GM12891 (cell line): Measurements from ENCODE around the gene FTMT.

Experiments
- POLR2A ChIP-seq: IDR thresholded peaks from 2 replicates; pipeline ENCODE4 v1.6.1; 2011; ENCODE audit warnings: low read depth, low read length, control low read depth
- POLR2AphosphoS5 ChIP-seq: IDR thresholded peaks from 2 replicates; pipeline ENCODE4 v1.6.1; 2011; ENCODE audit warnings: low read depth, low read length, control low read depth
- SPI1 ChIP-seq: IDR thresholded peaks from 2 replicates; pipeline ENCODE4 v1.6.1; 2011; ENCODE audit warnings: low read depth, low read length, control low read depth
- TAF1 ChIP-seq: IDR thresholded peaks from 2 replicates; pipeline ENCODE4 v1.6.1; 2011; ENCODE audit warnings: low read depth, low read length, control low read depth

- TF ChIP-seq POLR2AphosphoS5 (no peak), POLR2A (no peak), SPI1 (no peak), TAF1 (no peak)
These were observed 11.1 kb downstream of the FTMT start for GRCh38 chr5:121862801-121863200.
